ENCODE measurements around the gene ZSCAN12.
"Not testable (repeated sequence)": the region's sequence is repeated elsewhere in the genome, so short reads cannot be mapped to it uniquely, and the experiment has no call there.

Gene ZSCAN12

GRCh38 chr6:28373925-28374324, 25.6 kb downstream of the ZSCAN12 start:
- no peak for TF ChIP-seq CTCF (IDR thresholded peaks at IDR 0.05; ENCODE audit: low read depth, low read length)
- Histone ChIP-seq H3K27ac (no peak overlapping the region), H3K4me3 (ENCODE audit: low read depth, low read length) (no peak overlapping the region), H3K36me3 (peaks cover 25% of the 10 kb centered on the region), H3K9me3 (ENCODE audit: severe bottlenecking) (no peaks in the 10 kb centered on the region), H3K27me3 (ENCODE audit: insufficient read depth, low read depth, severe bottlenecking) (no peaks in the 10 kb centered on the region)
- no peak for DNase-seq

GRCh38 chr6:28371706-28372451, 27.7 kb downstream of the ZSCAN12 start:
- no peaks in the 10 kb centered on the region for H3K9me3 ChIP-seq (ENCODE audit: severe bottlenecking)
- TF ChIP-seq CTCF (IDR thresholded peaks at IDR 0.05; ENCODE audit: low read depth, low read length): no peak
- H3K27me3 ChIP-seq (ENCODE audit: insufficient read depth, low read depth, severe bottlenecking): no peaks in the 10 kb centered on the region
- DNase-seq: no peak
- H3K27ac ChIP-seq: no peak overlapping the region
- H3K4me3 ChIP-seq (ENCODE audit: low read depth, low read length): no peak overlapping the region
- H3K36me3 ChIP-seq: peaks cover 7% of the 10 kb centered on the region

GRCh38 chr6:28371280-28371679, 28.3 kb downstream of the ZSCAN12 start:
- DNase-seq: no peak
- Histone ChIP-seq H3K27me3 (ENCODE audit: insufficient read depth, low read depth, severe bottlenecking) (no peaks in the 10 kb centered on the region), H3K27ac (no peak overlapping the region), H3K9me3 (ENCODE audit: severe bottlenecking) (no peaks in the 10 kb centered on the region), H3K4me3 (ENCODE audit: low read depth, low read length) (no peak overlapping the region), H3K36me3 (peaks cover 8% of the 10 kb centered on the region)
- TF ChIP-seq CTCF (IDR thresholded peaks at IDR 0.05; ENCODE audit: low read depth, low read length): no peak

GRCh38 chr6:28370440-28370839, 29.1 kb downstream of the ZSCAN12 start:
- Histone ChIP-seq H3K36me3 (peaks cover 13% of the 10 kb centered on the region), H3K4me3 (ENCODE audit: low read depth, low read length) (no peak overlapping the region), H3K27ac (no peak overlapping the region), H3K27me3 (ENCODE audit: insufficient read depth, low read depth, severe bottlenecking) (no peaks in the 10 kb centered on the region), H3K9me3 (ENCODE audit: severe bottlenecking) (no peaks in the 10 kb centered on the region)
- no peak for TF ChIP-seq CTCF (IDR thresholded peaks at IDR 0.05; ENCODE audit: low read depth, low read length)
- no peak for DNase-seq

GRCh38 chr6:28369463-28369862, 30.1 kb downstream of the ZSCAN12 start:
- Histone ChIP-seq H3K4me3 (ENCODE audit: low read depth, low read length) (no peak overlapping the region), H3K27me3 (ENCODE audit: insufficient read depth, low read depth, severe bottlenecking) (no peaks in the 10 kb centered on the region), H3K36me3 (peaks cover 23% of the 10 kb centered on the region), H3K9me3 (ENCODE audit: severe bottlenecking) (no peaks in the 10 kb centered on the region), H3K27ac (no peak overlapping the region)
- no peak for DNase-seq
- TF ChIP-seq CTCF (IDR thresholded peaks at IDR 0.05; ENCODE audit: low read depth, low read length): no peak

GRCh38 chr6:28368522-28368921, 31.0 kb downstream of the ZSCAN12 start:
- Histone ChIP-seq H3K36me3 (peaks cover 33% of the 10 kb centered on the region), H3K27ac (no peak overlapping the region), H3K27me3 (ENCODE audit: insufficient read depth, low read depth, severe bottlenecking) (no peaks in the 10 kb centered on the region), H3K9me3 (ENCODE audit: severe bottlenecking) (no peaks in the 10 kb centered on the region), H3K4me3 (ENCODE audit: low read depth, low read length) (no peak overlapping the region)
- DNase-seq: no peak
- TF ChIP-seq CTCF (IDR thresholded peaks at IDR 0.05; ENCODE audit: low read depth, low read length): no peak

- H3K27ac ChIP-seq; H3K9me3 ChIP-seq (ENCODE audit: severe bottlenecking); DNase-seq; H3K4me3 ChIP-seq (ENCODE audit: low read depth, low read length); H3K27me3 ChIP-seq (ENCODE audit: insufficient read depth, low read depth, severe bottlenecking): not testable (repeated sequence)
- H3K36me3 ChIP-seq: peaks cover 40% of the 10 kb centered on the region
Measured at GRCh38 chr6:28365590-28365989, 34.0 kb downstream of the ZSCAN12 start.
